ENCODE results near the gene STARD3.

The STARD3 gene

GRCh38 chr17:39700148-39700987 is 63.4 kb downstream of the STARD3 start:
- H3K27ac ChIP-seq (ENCODE audit: low read length), result peak overlapping the region; percentile 65
- peaks cover 44% of the 10 kb centered on the region for H3K4me1 ChIP-seq (ENCODE audit: insufficient read depth, low read length)
- H3K9ac ChIP-seq (ENCODE audit: low read depth, low read length), result peak overlapping the region; percentile 91; the same call in 1 of the 2 replicates
- no peaks in the 10 kb centered on the region for H3K27me3 ChIP-seq (ENCODE audit: insufficient read depth, low read length)
- H3K9me3 ChIP-seq (ENCODE audit: insufficient read depth, low read depth, low read length), result no peaks in the 10 kb centered on the region
- H3K4me3 ChIP-seq (ENCODE audit: low read length), result peak overlapping the region; percentile 97
- H3K36me3 ChIP-seq (ENCODE audit: insufficient read depth, low read depth, low read length), result peaks cover 31% of the 10 kb centered on the region; the same call in 1 of the 2 replicates

- Histone ChIP-seq H3K36me3 (ENCODE audit: insufficient read depth, low read depth, low read length) (peaks cover 31% of the 10 kb centered on the region; the same call in 1 of the 2 replicates), H3K4me3 (ENCODE audit: low read length) (peak overlapping the region; percentile 97), H3K9ac (ENCODE audit: low read depth, low read length) (peak overlapping the region; percentile 91; the same call in 1 of the 2 replicates), H3K9me3 (ENCODE audit: insufficient read depth, low read depth, low read length) (no peaks in the 10 kb centered on the region), H3K27me3 (ENCODE audit: insufficient read depth, low read length) (no peaks in the 10 kb centered on the region), H3K4me1 (ENCODE audit: insufficient read depth, low read length) (peaks cover 42% of the 10 kb centered on the region), H3K27ac (ENCODE audit: low read length) (peak overlapping the region; percentile 65)
Observed at GRCh38 chr17:39701012-39701783, 64.3 kb downstream of the STARD3 start.

- Histone ChIP-seq H3K27ac (ENCODE audit: low read length) (no peak overlapping the region), H3K27me3 (ENCODE audit: insufficient read depth, low read length) (no peaks in the 10 kb centered on the region), H3K36me3 (ENCODE audit: insufficient read depth, low read depth, low read length) (peaks cover 36% of the 10 kb centered on the region; the same call in 1 of the 2 replicates), H3K4me3 (ENCODE audit: low read length) (peak overlapping the region; percentile 97), H3K9ac (ENCODE audit: low read depth, low read length) (peak overlapping the region; percentile 91; the same call in 1 of the 2 replicates), H3K4me1 (ENCODE audit: insufficient read depth, low read length) (peaks cover 36% of the 10 kb centered on the region), H3K9me3 (ENCODE audit: insufficient read depth, low read depth, low read length) (no peaks in the 10 kb centered on the region)
Observed at GRCh38 chr17:39701784-39702422, 65.0 kb downstream of the STARD3 start.

GRCh38 chr17:39702901-39703893 is 66.3 kb downstream of the STARD3 start:
- H3K4me3 ChIP-seq (ENCODE audit: low read length), result peak overlapping the region; percentile 97
- peaks cover 34% of the 10 kb centered on the region for H3K4me1 ChIP-seq (ENCODE audit: insufficient read depth, low read length)
- H3K9ac ChIP-seq (ENCODE audit: low read depth, low read length), result peak overlapping the region; percentile 91; the same call in 1 of the 2 replicates
- H3K9me3 ChIP-seq (ENCODE audit: insufficient read depth, low read depth, low read length), result no peaks in the 10 kb centered on the region
- no peak overlapping the region for H3K27ac ChIP-seq (ENCODE audit: low read length)
- H3K27me3 ChIP-seq (ENCODE audit: insufficient read depth, low read length), result no peaks in the 10 kb centered on the region
- H3K36me3 ChIP-seq (ENCODE audit: insufficient read depth, low read depth, low read length), result peaks cover 49% of the 10 kb centered on the region

GRCh38 chr17:39703913-39704312 is 67.0 kb downstream of the STARD3 start:
- H3K9me3 ChIP-seq (ENCODE audit: insufficient read depth, low read depth, low read length), result no peaks in the 10 kb centered on the region
- H3K4me3 ChIP-seq (ENCODE audit: low read length), result no peak overlapping the region
- H3K9ac ChIP-seq (ENCODE audit: low read depth, low read length), result 0 out of 2 replicates have a peak overlapping the region, but pooled peaks have one; percentile 12
- peaks cover 31% of the 10 kb centered on the region for H3K4me1 ChIP-seq (ENCODE audit: insufficient read depth, low read length)
- H3K27ac ChIP-seq (ENCODE audit: low read length), result no peak overlapping the region
- H3K27me3 ChIP-seq (ENCODE audit: insufficient read depth, low read length), result no peaks in the 10 kb centered on the region
- H3K36me3 ChIP-seq (ENCODE audit: insufficient read depth, low read depth, low read length), result peaks cover 56% of the 10 kb centered on the region

- Histone ChIP-seq H3K9me3 (ENCODE audit: insufficient read depth, low read depth, low read length) (no peaks in the 10 kb centered on the region), H3K27ac (ENCODE audit: low read length) (peak overlapping the region; percentile 77), H3K36me3 (ENCODE audit: insufficient read depth, low read depth, low read length) (peaks cover 67% of the 10 kb centered on the region), H3K27me3 (ENCODE audit: insufficient read depth, low read length) (no peaks in the 10 kb centered on the region), H3K4me3 (ENCODE audit: low read length) (peak overlapping the region; percentile 14; the same call in 1 of the 2 replicates), H3K9ac (ENCODE audit: low read depth, low read length) (peak overlapping the region; percentile 61), H3K4me1 (ENCODE audit: insufficient read depth, low read length) (peaks cover 25% of the 10 kb centered on the region)
Observed at GRCh38 chr17:39704821-39705551, 68.0 kb downstream of the STARD3 start.

- Histone ChIP-seq H3K27me3 (ENCODE audit: insufficient read depth, low read length) (no peaks in the 10 kb centered on the region), H3K27ac (ENCODE audit: low read length) (peak overlapping the region; percentile 77), H3K4me1 (ENCODE audit: insufficient read depth, low read length) (peaks cover 25% of the 10 kb centered on the region), H3K4me3 (ENCODE audit: low read length) (0 out of 2 replicates have a peak overlapping the region, but pooled peaks have one; percentile 8), H3K9ac (ENCODE audit: low read depth, low read length) (peak overlapping the region; percentile 61), H3K36me3 (ENCODE audit: insufficient read depth, low read depth, low read length) (peaks cover 76% of the 10 kb centered on the region), H3K9me3 (ENCODE audit: insufficient read depth, low read depth, low read length) (no peaks in the 10 kb centered on the region)
Observed at GRCh38 chr17:39705786-39706348, 68.9 kb downstream of the STARD3 start.

- Histone ChIP-seq H3K9ac (ENCODE audit: low read depth, low read length) (no peak overlapping the region), H3K36me3 (ENCODE audit: insufficient read depth, low read depth, low read length) (peaks cover 81% of the 10 kb centered on the region), H3K9me3 (ENCODE audit: insufficient read depth, low read depth, low read length) (no peaks in the 10 kb centered on the region), H3K4me1 (ENCODE audit: insufficient read depth, low read length) (peaks cover 25% of the 10 kb centered on the region), H3K27ac (ENCODE audit: low read length) (peak overlapping the region; percentile 14), H3K27me3 (ENCODE audit: insufficient read depth, low read length) (no peaks in the 10 kb centered on the region), H3K4me3 (ENCODE audit: low read length) (no peak overlapping the region)
Observed at GRCh38 chr17:39706383-39706782, 69.4 kb downstream of the STARD3 start.

- Histone ChIP-seq H3K9ac (ENCODE audit: low read depth, low read length) (no peak overlapping the region), H3K4me3 (ENCODE audit: low read length) (no peak overlapping the region), H3K9me3 (ENCODE audit: insufficient read depth, low read depth, low read length) (no peaks in the 10 kb centered on the region), H3K27ac (ENCODE audit: low read length) (peak overlapping the region; percentile 14), H3K27me3 (ENCODE audit: insufficient read depth, low read length) (no peaks in the 10 kb centered on the region), H3K4me1 (ENCODE audit: insufficient read depth, low read length) (peaks cover 24% of the 10 kb centered on the region), H3K36me3 (ENCODE audit: insufficient read depth, low read depth, low read length) (peaks cover 83% of the 10 kb centered on the region)
Observed at GRCh38 chr17:39706921-39707337, 70.0 kb downstream of the STARD3 start.
